Neural crest cell (in vitro differentiated cells): ENCODE measurements around the gene ADAMTS13. TPM values are rescaled to one million over a fixed set of nuclear protein-coding genes. Genes with fewer than 3 reads are reported as not detected.
"Not testable (repeated sequence)": the region's sequence is repeated elsewhere in the genome, so short reads cannot be mapped to it uniquely, and the experiment has no call there.

Experiments used
- DNase-seq: peaks from one replicate; pipeline ENCODE4 v3.0.0; 2021; ENCODE audit warnings: low read depth, mixed read lengths, low spot score
- H3K27ac Mint-ChIP-seq: one replicate; pipeline ENCODE4 v1.8.0; 2021; ENCODE audit warnings: mild to moderate bottlenecking, mixed read lengths; ENCODE audit not compliant: unreplicated experiment
- H3K27me3 Mint-ChIP-seq: 2 replicates; pipeline ENCODE4 v1.8.0; 2021; ENCODE audit warnings: low read depth, mild to moderate bottlenecking, mixed read lengths
- H3K36me3 Mint-ChIP-seq: 2 replicates; pipeline ENCODE4 v1.8.0; 2021; ENCODE audit warnings: low read depth, mild to moderate bottlenecking, mixed read lengths
- H3K4me1 Mint-ChIP-seq: 2 replicates; pipeline ENCODE4 v1.8.0; 2021; ENCODE audit warnings: mixed read lengths
- H3K4me3 Mint-ChIP-seq: one replicate; pipeline ENCODE4 v1.8.0; 2021; ENCODE audit warnings: mild to moderate bottlenecking, mixed read lengths
- H3K9me3 Mint-ChIP-seq: 2 replicates; pipeline ENCODE4 v1.8.0; 2021; ENCODE audit warnings: mixed read lengths
- total RNA-seq: library from RNA; stranded (reverse); gene quantifications from 2 replicates; pipeline ENCODE4 v1.2.1, GENCODE V29; 2021
- TF ChIP-seq, protein P1 (sequence below): fragments of 200-600 bp; sonication (generic); conservative IDR thresholded peaks from 2 replicates; pipeline ENCODE4 v1.5.0; 2021; ENCODE audit warnings: antibody characterized with exemption, mild to moderate bottlenecking

ADAMTS13 gene
- total RNA-seq, 1 donor from 2014 or later, result 6.0 TPM

- TF ChIP-seq, protein P1, sequence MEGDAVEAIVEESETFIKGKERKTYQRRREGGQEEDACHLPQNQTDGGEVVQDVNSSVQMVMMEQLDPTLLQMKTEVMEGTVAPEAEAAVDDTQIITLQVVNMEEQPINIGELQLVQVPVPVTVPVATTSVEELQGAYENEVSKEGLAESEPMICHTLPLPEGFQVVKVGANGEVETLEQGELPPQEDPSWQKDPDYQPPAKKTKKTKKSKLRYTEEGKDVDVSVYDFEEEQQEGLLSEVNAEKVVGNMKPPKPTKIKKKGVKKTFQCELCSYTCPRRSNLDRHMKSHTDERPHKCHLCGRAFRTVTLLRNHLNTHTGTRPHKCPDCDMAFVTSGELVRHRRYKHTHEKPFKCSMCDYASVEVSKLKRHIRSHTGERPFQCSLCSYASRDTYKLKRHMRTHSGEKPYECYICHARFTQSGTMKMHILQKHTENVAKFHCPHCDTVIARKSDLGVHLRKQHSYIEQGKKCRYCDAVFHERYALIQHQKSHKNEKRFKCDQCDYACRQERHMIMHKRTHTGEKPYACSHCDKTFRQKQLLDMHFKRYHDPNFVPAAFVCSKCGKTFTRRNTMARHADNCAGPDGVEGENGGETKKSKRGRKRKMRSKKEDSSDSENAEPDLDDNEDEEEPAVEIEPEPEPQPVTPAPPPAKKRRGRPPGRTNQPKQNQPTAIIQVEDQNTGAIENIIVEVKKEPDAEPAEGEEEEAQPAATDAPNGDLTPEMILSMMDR, result no peak
- no peak for DNase-seq
- Mint-ChIP-seq H3K4me3 (no peak overlapping the region), H3K36me3 (no peaks in the 10 kb centered on the region), H3K27ac (no peak overlapping the region), H3K4me1 (no peaks in the 10 kb centered on the region), H3K9me3 (no peaks in the 10 kb centered on the region), H3K27me3 (no peaks in the 10 kb centered on the region)
These were observed 33.1 kb upstream of the ADAMTS13 start for GRCh38 chr9:133389025-133389557.

GRCh38 chr9:133389562-133389961 is 32.6 kb upstream of the ADAMTS13 start:
- TF ChIP-seq, protein P1, result no peak
- H3K4me3 Mint-ChIP-seq, result no peak overlapping the region
- no peaks in the 10 kb centered on the region for H3K4me1 Mint-ChIP-seq
- DNase-seq, result no peak
- no peaks in the 10 kb centered on the region for H3K27me3 Mint-ChIP-seq
- no peak overlapping the region for H3K27ac Mint-ChIP-seq
- no peaks in the 10 kb centered on the region for H3K36me3 Mint-ChIP-seq
- no peaks in the 10 kb centered on the region for H3K9me3 Mint-ChIP-seq

GRCh38 chr9:133390713-133391112 is 31.5 kb upstream of the ADAMTS13 start:
- no peaks in the 10 kb centered on the region for H3K9me3 Mint-ChIP-seq
- no peaks in the 10 kb centered on the region for H3K4me1 Mint-ChIP-seq
- TF ChIP-seq, protein P1, result no peak
- no peak overlapping the region for H3K4me3 Mint-ChIP-seq
- peaks cover 6% of the 10 kb centered on the region for H3K27me3 Mint-ChIP-seq
- DNase-seq, result no peak
- H3K27ac Mint-ChIP-seq, result no peak overlapping the region
- no peaks in the 10 kb centered on the region for H3K36me3 Mint-ChIP-seq

DNA sequence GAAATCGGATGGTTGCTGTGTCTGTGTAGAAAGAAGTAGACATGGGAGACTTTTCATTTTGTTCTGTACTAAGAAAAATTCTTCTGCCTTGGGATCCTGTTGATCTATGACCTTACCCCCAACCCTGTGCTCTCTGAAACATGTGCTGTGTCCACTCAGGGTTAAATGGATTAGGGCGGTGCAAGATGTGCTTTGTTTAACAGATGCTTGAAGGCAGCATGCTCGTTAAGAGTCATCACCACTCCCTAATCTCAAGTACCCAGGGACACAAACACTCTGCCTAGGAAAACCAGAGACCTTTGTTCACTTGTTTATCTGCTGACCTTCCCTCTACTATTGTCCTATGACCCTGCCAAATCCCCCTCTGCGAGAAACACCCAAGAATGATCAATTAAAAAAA is 30.7 kb upstream of the ADAMTS13 start:
- H3K4me3 Mint-ChIP-seq, H3K27me3 Mint-ChIP-seq, H3K9me3 Mint-ChIP-seq, H3K36me3 Mint-ChIP-seq, H3K27ac Mint-ChIP-seq, DNase-seq, H3K4me1 Mint-ChIP-seq: not testable (repeated sequence)

GRCh38 chr9:133392308-133392707 is 29.9 kb upstream of the ADAMTS13 start:
- not testable (repeated sequence) for H3K4me3 Mint-ChIP-seq, H3K36me3 Mint-ChIP-seq, H3K27ac Mint-ChIP-seq, DNase-seq, H3K27me3 Mint-ChIP-seq, H3K9me3 Mint-ChIP-seq, H3K4me1 Mint-ChIP-seq

- H3K4me1 Mint-ChIP-seq, result no peaks in the 10 kb centered on the region
- H3K36me3 Mint-ChIP-seq, result no peaks in the 10 kb centered on the region
- peaks cover 9% of the 10 kb centered on the region for H3K27me3 Mint-ChIP-seq
- TF ChIP-seq, protein P1, result no peak
- no peaks in the 10 kb centered on the region for H3K9me3 Mint-ChIP-seq
- DNase-seq, result no peak
- no peak overlapping the region for H3K4me3 Mint-ChIP-seq
- no peak overlapping the region for H3K27ac Mint-ChIP-seq
These were observed 28.8 kb upstream of the ADAMTS13 start for GRCh38 chr9:133393399-133393798.
